ENCODE results near the gene AGXT.

Gene AGXT

DNA sequence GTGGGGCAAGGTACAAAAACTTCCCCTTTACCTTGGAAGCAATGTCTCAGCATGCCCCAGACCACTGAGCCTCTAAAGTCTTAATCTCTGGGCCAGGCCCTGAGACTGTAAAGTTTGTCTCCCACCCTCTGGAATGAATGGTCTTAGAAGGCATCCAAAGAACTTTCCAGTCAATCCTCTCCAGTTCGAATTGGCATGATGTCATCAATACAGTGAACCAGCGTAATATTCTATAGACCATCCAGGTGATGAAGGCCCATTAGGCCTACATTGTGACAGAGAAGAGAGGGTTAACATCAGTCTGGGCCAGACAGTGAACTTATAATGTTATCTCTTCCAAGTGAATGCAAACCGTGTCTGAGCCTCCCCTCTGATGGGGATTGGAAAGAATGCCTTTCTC, 16.1 kb downstream of the AGXT start:
- ChIA-PET CTCF (no interaction called here), POLR2A (no interaction called here)
- TF ChIP-seq, protein P1, sequence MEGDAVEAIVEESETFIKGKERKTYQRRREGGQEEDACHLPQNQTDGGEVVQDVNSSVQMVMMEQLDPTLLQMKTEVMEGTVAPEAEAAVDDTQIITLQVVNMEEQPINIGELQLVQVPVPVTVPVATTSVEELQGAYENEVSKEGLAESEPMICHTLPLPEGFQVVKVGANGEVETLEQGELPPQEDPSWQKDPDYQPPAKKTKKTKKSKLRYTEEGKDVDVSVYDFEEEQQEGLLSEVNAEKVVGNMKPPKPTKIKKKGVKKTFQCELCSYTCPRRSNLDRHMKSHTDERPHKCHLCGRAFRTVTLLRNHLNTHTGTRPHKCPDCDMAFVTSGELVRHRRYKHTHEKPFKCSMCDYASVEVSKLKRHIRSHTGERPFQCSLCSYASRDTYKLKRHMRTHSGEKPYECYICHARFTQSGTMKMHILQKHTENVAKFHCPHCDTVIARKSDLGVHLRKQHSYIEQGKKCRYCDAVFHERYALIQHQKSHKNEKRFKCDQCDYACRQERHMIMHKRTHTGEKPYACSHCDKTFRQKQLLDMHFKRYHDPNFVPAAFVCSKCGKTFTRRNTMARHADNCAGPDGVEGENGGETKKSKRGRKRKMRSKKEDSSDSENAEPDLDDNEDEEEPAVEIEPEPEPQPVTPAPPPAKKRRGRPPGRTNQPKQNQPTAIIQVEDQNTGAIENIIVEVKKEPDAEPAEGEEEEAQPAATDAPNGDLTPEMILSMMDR (IDR thresholded peaks at IDR 0.05; ENCODE audit: insufficient read depth, low read length, missing control alignments) = no peak
- DNase-seq (ENCODE audit: low read depth, low spot score) = no peak
- no peak overlapping the region for H3K4me3 ChIP-seq (ENCODE audit: low read depth, low read length)

DNA sequence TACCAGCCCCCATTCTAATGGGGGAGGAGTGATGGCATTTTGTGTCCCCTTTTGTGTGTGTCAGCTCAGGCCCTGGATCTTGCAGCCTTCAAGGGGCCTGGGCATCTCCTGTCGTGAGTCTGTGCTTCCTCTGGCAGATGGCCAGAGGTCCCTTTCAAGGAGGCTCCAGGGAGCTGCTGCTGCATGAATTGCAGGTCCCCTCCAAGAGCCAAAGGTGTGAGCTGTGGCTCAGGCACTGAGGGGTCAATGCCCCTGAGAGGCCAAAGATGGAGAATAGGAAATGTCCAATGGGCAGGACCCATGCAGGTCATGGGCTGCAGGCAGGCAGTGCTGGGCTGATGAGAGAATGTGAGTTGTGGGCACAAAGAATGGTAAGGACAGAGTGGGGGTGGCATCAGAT, 16.9 kb downstream of the AGXT start:
- POLR2A ChIA-PET = no interaction called here
- DNase-seq (ENCODE audit: low read depth, low spot score) = no peak
- H3K4me3 ChIP-seq (ENCODE audit: low read depth, low read length) = no peak overlapping the region
- TF ChIP-seq, protein P1 (IDR thresholded peaks at IDR 0.05; ENCODE audit: insufficient read depth, low read length, missing control alignments) = no peak
- CTCF ChIA-PET = no interaction called here

DNA sequence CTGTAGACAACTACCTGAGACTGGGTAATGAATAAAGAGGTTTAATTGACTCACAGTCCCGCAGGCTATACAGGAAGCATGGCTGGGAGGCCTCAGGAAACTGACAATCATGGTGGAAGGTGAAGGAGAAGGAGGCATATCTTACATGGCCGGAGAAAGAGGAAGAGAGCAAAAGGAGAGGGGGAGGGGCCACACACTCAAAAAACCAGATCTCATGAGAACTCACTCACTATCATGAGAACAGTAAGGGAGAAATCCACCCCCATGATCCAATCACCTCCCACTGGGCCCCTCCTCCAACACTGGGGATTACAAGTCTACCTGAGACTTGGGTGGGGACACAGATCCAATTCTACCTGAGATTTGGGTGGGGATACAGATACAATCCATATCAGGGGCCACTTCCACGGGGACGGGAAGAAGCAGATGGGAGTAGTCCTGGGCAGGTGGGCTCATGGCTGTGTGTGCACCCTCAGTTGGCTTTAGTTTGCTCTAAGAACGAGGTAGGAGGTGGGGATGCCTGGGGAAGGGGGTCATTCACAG, 17.5 kb downstream of the AGXT start:
- ChIA-PET POLR2A (no interaction called here), CTCF (no interaction called here)
- no peak for DNase-seq (ENCODE audit: low read depth, low spot score)
- no peak overlapping the region for H3K4me3 ChIP-seq (ENCODE audit: low read depth, low read length)
- TF ChIP-seq, protein P1 (IDR thresholded peaks at IDR 0.05; ENCODE audit: insufficient read depth, low read length, missing control alignments) = no peak

DNA sequence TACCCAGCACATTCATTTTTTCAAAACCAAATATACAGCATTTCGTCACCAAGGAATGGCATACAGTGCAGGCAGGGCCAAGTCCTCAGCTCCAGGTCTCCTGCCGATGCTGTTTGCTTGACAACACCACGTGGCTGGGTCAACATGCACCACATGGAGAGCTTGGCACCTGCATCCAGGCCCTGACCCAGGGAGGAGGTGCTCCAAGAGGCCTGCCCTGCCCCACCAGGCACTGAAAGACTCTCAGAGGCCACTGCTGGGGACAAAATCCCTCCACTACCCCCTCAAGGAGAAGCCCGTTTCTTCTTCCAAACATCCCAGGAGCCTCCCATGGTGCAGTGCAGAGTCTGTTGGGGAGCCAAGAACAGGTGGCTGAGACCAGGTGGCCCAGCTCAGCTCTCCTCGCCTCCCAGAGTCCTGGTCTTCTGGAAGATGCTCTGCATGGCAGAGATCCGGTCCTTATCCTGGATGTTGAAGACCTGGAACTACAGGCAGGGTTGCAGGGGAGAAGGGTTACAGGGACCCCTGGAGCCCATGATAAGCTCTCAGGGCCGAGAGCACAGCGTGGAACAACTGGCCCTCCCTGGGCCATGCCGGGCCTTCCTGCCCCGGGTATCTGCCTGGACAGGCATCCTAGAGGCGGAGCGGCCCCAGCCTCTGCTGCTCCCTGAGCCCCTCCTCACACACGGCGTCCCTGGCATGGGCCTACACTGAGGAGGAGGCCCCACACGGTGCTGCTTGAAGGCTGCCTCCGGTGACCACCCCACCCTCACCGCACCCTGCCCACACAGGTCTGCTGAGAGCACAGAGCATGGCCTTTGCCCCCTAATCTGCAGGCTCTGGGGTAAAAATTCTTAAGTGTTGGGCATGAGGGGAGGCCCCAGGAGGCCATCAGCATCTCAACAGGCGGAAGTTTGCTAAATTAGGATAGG, 18.3 kb downstream of the AGXT start:
- DNase-seq (ENCODE audit: low read depth, low spot score) = no peak
- CTCF ChIA-PET = no interaction called here

DNA sequence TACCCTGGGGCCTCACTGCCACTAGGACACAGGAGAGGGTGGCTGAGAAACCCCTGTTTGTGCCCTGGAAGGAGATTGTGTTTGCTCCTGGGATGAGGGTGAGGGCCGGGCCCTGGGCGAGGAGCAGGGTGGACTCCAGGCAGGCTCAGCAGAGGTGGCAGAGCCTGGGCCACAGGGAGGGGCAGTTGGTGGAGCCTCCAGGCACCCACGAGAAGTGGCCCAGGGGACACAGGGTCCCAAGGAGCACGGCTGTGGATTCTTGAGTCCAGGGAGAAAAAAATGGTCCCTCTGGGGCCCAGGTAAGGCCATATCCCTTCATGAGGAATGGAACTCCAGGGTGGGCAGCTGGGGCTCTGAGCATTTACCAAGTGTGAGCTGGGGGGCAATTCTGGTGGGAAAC, 19.0 kb downstream of the AGXT start:
- TF ChIP-seq, protein P1 (IDR thresholded peaks at IDR 0.05; ENCODE audit: insufficient read depth, low read length, missing control alignments) = no peak
- no peak overlapping the region for H3K4me3 ChIP-seq (ENCODE audit: low read depth, low read length)
- POLR2A ChIA-PET = no interaction called here
- CTCF ChIA-PET = no interaction called here
- no peak for DNase-seq (ENCODE audit: low read depth, low spot score)

More for the DNA sequence above, 18.3 kb downstream of the AGXT start:
- TF ChIP-seq, protein P1 (IDR thresholded peaks at IDR 0.05; ENCODE audit: insufficient read depth, low read length, missing control alignments) = no peak
- POLR2A ChIA-PET = no interaction called here
- no peak overlapping the region for H3K4me3 ChIP-seq (ENCODE audit: low read depth, low read length)

DNA sequence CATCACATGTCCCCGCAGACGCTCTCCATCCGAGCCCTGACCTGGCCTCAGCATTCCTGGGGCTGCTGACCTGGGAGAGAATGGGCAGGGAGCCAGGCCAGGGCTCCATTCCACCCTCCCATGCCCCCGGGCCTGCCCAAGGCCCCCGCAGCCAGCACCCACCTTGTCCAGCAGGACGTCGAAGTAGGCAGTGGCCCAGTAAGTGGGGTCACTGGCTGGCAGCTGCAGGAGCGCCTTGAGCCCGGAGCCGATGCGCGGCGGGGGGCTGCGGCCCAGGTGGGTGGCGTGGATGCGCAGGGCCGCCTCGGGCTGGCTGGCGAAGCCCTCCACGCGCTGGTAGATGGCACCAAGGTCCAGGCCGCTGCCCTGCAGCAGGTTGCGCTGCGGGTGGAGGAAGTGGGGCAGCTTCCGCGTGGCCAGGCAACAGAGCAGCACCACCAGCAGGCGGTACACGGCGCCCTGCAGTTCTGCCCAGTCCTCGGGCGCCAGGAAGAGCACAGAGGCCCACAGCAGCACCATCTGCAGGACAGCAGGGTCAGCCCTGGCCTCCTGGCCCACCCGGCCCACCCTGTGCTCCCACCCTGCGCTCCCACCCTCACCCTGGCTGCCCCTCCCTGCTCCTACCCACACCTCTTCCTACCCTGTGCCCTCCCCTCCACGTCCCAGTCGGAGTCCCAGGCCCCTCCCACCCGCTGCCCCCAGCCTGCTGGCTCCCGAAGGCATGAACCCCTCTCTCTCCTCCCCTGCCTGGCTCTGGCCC, 19.7 kb downstream of the AGXT start:
- ChIA-PET POLR2A (no interaction called here), CTCF (interaction anchor here (1.6 kb wide), 1 partner anchor 25 kb away, joined by 7 read pairs; no protein-coding TSS in a partner anchor)
- no peak for DNase-seq (ENCODE audit: low read depth, low spot score)
- TF ChIP-seq, protein P1 (IDR thresholded peaks at IDR 0.05; ENCODE audit: insufficient read depth, low read length, missing control alignments) = no peak
- H3K4me3 ChIP-seq (ENCODE audit: low read depth, low read length) = no peak overlapping the region
